ENCODE measurements around the gene RHOH. TPM values are rescaled to one million over a fixed set of nuclear protein-coding genes. Genes with fewer than 3 reads are reported as not detected.
A peak's percentile ranks its signal among the peaks of the same experiment; 100 is the strongest.

RHOH gene
- total RNA-seq, 1 donor from 2014 or later = not detected

- Histone ChIP-seq H3K9me3 (ENCODE audit: insufficient read depth, low read depth, low read length) (no peaks in the 10 kb centered on the region), H2AFZ (ENCODE audit: low read depth, low read length) (no peak overlapping the region), H3K79me2 (ENCODE audit: insufficient read depth, low read length) (no peaks in the 10 kb centered on the region), H3K9ac (ENCODE audit: low read length) (no peak overlapping the region), H3K36me3 (ENCODE audit: insufficient read depth, low read length) (no peaks in the 10 kb centered on the region), H3K27me3 (ENCODE audit: insufficient read depth, low read length) (no peaks in the 10 kb centered on the region), H3K4me3 (ENCODE audit: insufficient read depth, low read depth, low read length) (no peak overlapping the region), H4K20me1 (ENCODE audit: insufficient read depth, low read length) (no peaks in the 10 kb centered on the region), H3K4me1 (ENCODE audit: insufficient read depth, low read length) (no peaks in the 10 kb centered on the region), H3K27ac (ENCODE audit: low read depth, low read length) (no peak overlapping the region), H3K4me2 (ENCODE audit: low read length) (no peak overlapping the region)
- DNase-seq (ENCODE audit: low read depth) (peak; percentile 41), FAIRE-seq (no peak)
- TF ChIP-seq EZH2 (IDR thresholded peaks at IDR 0.05; ENCODE audit: insufficient read depth, low read length) (no peak), CTCF (IDR thresholded peaks at IDR 0.05; ENCODE audit: insufficient read depth, low read depth, low read length) (no peak)
- peaks cover 1% of the 10 kb centered on the region for H3K36me3 Mint-ChIP-seq (ENCODE audit: low read depth, unreplicated experiment)
- peaks cover 5% of the 10 kb centered on the region for H3K4me1 Mint-ChIP-seq (ENCODE audit: low read depth, unreplicated experiment)
- H3K4me3 Mint-ChIP-seq (ENCODE audit: unreplicated experiment) = no peak overlapping the region
- H3K27ac Mint-ChIP-seq (ENCODE audit: unreplicated experiment) = no peak overlapping the region
- H3K9me3 Mint-ChIP-seq (ENCODE audit: unreplicated experiment) = no peaks in the 10 kb centered on the region
- peaks cover 7% of the 10 kb centered on the region for H3K27me3 Mint-ChIP-seq (ENCODE audit: low read depth, unreplicated experiment)
Measured at GRCh38 chr4:40199999-40200874, 3.4 kb downstream of the RHOH start.

- Histone ChIP-seq H3K4me3 (ENCODE audit: insufficient read depth, low read depth, low read length) (no peak overlapping the region), H3K27ac (ENCODE audit: low read depth, low read length) (no peak overlapping the region), H3K9ac (ENCODE audit: low read length) (no peak overlapping the region), H3K9me3 (ENCODE audit: insufficient read depth, low read depth, low read length) (no peaks in the 10 kb centered on the region), H2AFZ (ENCODE audit: low read depth, low read length) (no peak overlapping the region), H4K20me1 (ENCODE audit: insufficient read depth, low read length) (no peaks in the 10 kb centered on the region), H3K4me2 (ENCODE audit: low read length) (no peak overlapping the region), H3K27me3 (ENCODE audit: insufficient read depth, low read length) (no peaks in the 10 kb centered on the region), H3K4me1 (ENCODE audit: insufficient read depth, low read length) (no peaks in the 10 kb centered on the region), H3K36me3 (ENCODE audit: insufficient read depth, low read length) (no peaks in the 10 kb centered on the region), H3K79me2 (ENCODE audit: insufficient read depth, low read length) (no peaks in the 10 kb centered on the region)
- Mint-ChIP-seq H3K36me3 (ENCODE audit: low read depth, unreplicated experiment) (peaks cover 1% of the 10 kb centered on the region), H3K9me3 (ENCODE audit: unreplicated experiment) (no peaks in the 10 kb centered on the region), H3K4me1 (ENCODE audit: low read depth, unreplicated experiment) (peaks cover 14% of the 10 kb centered on the region), H3K27ac (ENCODE audit: unreplicated experiment) (no peak overlapping the region), H3K27me3 (ENCODE audit: low read depth, unreplicated experiment) (peaks cover 7% of the 10 kb centered on the region), H3K4me3 (ENCODE audit: unreplicated experiment) (no peak overlapping the region)
- FAIRE-seq (no peak), DNase-seq (ENCODE audit: low read depth) (peak; percentile 29)
- no peak for TF ChIP-seq CTCF (IDR thresholded peaks at IDR 0.05; ENCODE audit: insufficient read depth, low read depth, low read length)
- TF ChIP-seq EZH2 (IDR thresholded peaks at IDR 0.05; ENCODE audit: insufficient read depth, low read length) = no peak
Measured at GRCh38 chr4:40200875-40201801, 4.3 kb downstream of the RHOH start.

Measured in astrocyte (in vitro differentiated cells and primary cell).